GM19467 (cell line): ENCODE results near the gene AUTS2.

ENCODE experiments used
- ATAC-seq: cut with Tn5 transposase; IDR thresholded peaks from one replicate; pipeline ENCODE4 v1.9.1; 2021; ENCODE audit warnings: mild to moderate bottlenecking, moderate library complexity; ENCODE audit not compliant: unreplicated experiment

AUTS2 gene

GRCh38 chr7:69813637-69814240 is 215.5 kb downstream of the AUTS2 start:
- no peak for ATAC-seq

DNA sequence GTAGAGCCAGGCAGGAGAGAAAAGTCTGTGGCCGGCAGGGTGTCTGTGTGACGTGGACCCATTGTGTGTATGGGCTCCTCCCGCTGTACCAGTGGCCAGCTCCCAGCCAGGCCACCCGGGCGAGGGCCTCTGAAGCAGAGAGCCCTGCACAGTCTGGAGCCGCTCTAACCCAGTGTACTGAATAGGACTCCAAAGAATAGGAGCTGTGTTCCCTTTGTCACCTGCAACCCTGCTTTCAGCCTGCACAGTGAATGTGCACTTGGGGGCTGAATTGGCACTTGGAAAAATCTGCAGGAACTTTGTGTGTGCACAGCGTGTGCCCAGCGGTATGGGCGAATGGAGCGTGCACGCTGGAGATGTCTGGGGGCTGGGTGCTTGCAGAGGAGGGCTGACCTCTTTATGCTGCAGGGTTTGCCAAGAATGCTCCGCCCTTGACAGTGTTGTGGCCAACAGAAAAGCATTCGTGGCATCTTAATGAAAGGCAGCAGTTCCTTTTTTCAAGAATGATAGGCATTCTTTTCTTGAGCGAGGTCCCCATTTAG is 216.2 kb downstream of the AUTS2 start:
- no peak for ATAC-seq

GRCh38 chr7:69816501-69816900 is 218.2 kb downstream of the AUTS2 start:
- ATAC-seq: no peak

GRCh38 chr7:69817121-69817520 is 218.8 kb downstream of the AUTS2 start:
- no peak for ATAC-seq

GRCh38 chr7:69817841-69818635 is 219.8 kb downstream of the AUTS2 start:
- no peak for ATAC-seq

DNA sequence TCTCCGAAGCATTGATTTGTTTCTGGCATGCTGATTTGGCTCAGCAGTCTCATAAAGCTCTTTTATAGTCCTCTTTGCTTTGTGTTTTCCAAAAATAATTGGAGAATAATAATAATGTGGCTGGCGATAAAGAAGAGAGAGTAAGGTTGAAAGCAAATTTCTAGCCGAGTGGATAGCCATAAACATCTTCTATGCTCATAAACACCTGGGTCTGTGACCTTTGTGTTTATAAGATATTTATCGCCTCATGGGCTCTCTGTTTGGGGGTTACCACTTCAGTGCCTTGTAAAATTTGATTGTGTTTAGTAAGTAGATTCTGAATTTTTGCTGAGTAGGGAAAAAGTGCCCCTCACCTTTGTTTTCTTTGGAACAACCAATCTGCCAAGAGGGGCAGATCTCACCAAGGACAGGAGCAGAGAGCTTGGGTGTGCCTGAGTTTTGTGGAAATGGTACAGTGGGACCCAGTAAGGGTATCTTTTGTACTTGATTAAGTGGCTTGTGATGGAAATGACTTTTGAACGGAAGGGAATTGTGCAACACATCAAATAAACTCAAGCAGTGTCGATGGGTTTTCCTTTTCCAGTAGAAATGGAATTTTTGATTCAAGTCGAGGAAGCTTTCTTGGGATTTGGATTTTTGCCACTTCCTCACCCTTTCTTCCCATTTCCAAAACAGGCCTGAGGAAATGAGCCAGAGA is 220.5 kb downstream of the AUTS2 start:
- no peak for ATAC-seq

DNA sequence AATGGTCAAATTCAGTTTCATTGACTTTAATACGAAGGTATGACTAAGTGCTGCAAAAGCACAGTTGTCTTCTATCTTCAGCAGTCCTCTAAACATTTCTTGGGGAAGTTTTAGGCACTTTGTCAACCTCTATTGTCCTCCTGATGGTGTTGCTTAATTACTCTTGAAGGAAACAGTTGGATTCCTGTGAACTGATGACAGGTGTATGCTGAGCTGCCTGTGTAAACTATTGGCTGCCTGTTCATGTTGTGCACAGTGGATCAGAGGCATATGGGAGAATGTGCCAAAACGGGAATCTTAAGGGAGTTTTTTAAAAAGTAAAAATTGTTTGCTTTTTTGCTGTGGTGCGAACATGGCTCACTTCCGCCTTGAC is 221.0 kb downstream of the AUTS2 start:
- ATAC-seq: no peak

DNA sequence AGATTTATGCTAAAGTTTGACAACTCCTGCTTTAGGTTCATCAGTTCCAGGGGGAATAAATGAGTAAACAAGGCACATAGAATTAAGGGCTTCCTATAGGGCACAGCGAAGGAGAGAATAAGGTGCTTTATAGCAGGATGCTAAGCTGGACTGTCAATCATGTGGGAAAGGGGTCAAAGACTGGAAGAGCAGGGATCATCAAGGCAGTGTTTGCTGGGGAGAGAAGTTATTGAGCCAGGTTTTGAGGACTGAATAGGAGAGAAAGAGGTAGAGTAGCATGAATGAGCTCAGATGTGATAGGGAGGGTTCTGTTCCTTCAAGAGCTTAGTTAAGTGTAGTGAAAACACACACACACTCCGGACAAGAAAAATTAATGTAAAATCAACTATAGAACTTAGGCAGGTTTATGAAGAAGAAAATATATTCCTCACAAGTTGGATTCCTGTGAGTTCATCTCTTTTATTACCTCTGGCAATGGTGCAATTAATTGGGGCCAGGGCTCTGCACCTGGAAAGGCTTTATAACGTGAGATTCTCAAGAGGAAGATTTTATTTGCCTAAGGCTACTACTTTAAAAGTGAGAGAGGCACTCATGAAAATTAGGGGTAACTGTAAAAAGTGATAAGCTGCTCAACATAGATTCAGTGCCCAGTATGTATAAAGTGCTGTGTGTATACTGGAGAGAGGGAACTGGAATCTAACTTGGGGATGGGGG is 222.4 kb downstream of the AUTS2 start:
- no peak for ATAC-seq

- no peak for ATAC-seq
These were observed 224.1 kb downstream of the AUTS2 start for GRCh38 chr7:69822386-69822785.

DNA sequence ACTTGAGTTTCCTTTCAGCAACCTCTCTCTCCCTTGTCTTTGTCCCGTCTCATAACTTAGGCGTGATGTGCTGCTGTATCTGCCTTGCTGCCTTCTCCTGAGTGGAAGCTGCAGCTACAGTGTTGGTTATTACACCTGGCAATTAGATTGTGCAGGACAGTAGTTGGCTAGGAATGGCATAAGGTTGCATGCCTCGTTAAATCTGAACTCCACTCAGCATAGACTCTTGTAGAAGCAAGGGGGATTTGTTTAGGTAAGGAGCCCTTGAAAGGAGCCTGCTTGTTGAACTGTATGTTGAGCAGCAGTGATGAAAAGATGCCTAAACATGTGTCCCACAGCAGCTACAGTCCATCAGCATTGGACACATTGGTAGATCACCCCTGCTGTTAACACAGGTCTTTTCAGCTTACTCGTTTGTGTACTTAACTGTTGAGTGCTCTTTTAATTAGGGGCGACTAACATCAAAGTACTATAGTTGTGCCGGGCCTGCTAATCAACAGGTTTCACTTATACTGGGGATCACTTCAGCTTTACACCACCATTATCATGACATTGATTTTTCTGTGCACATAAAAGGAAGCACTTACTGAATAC is 225.0 kb downstream of the AUTS2 start:
- no peak for ATAC-seq

DNA sequence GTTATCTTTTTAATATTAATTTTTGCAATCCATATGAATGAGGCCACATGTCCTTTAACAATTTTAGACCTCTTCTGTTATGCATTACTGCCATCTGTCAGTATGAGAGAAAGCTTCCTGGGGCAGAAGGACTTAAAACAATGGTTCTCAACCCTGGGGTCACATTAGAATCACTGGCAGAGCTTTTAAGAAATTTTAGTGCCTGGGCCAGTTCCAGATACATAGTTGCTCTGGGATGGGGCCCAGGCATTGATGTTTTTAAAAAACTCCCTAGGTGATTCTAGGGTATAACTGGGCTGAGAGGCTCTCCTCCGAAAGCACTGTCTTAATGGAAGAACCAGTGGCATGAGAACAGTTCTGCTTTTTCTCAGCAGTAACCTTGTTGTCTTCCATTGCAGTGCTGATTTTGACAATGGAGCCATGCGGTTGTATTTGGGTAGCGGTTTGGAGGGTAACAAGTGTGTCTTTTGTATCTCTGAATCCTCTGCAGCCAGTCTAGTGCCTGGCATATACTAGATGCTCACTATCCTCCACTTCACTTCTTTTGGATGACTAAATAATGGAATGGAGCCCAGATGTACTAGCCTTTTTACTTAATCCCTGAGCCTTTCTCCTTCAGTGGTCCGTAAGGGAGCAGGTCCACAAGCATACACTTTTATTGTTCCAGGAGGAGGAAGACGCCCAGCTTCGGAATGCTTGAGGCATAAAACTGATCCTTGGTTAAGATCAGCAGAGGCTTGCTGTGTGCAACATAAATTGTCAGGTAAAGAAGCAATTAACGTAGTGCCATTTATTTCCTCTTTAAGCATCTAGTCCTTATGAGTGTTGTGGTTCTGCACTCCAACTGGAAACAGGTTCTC is 227.1 kb downstream of the AUTS2 start:
- no peak for ATAC-seq

- ATAC-seq: no peak
These were observed 228.0 kb downstream of the AUTS2 start for GRCh38 chr7:69826283-69826682.

GRCh38 chr7:69827140-69827539 is 228.9 kb downstream of the AUTS2 start:
- no peak for ATAC-seq

GRCh38 chr7:69827558-69827957 is 229.3 kb downstream of the AUTS2 start:
- ATAC-seq: no peak

GRCh38 chr7:69832356-69832755 is 234.1 kb downstream of the AUTS2 start:
- ATAC-seq: no peak

GRCh38 chr7:69833964-69834363 is 235.7 kb downstream of the AUTS2 start:
- ATAC-seq: no peak

DNA sequence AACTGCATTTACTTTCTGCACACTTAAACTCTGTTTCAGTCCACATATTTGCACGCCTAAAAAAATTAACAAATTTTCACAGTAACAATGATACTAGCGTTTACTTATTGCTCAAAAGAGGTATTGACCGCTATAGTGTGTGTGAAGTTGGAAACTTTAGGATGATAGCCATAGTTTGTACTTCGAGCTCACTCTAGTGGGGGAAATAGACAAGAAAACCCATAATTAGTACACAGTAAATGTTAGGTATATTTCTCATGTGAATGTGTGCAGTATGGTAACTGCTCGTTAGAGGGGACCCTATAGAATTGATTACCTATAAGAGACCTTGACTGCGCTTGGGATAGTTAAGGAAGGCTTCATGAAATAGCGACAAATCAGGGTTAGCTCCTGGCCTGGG is 238.4 kb downstream of the AUTS2 start:
- ATAC-seq: no peak

DNA sequence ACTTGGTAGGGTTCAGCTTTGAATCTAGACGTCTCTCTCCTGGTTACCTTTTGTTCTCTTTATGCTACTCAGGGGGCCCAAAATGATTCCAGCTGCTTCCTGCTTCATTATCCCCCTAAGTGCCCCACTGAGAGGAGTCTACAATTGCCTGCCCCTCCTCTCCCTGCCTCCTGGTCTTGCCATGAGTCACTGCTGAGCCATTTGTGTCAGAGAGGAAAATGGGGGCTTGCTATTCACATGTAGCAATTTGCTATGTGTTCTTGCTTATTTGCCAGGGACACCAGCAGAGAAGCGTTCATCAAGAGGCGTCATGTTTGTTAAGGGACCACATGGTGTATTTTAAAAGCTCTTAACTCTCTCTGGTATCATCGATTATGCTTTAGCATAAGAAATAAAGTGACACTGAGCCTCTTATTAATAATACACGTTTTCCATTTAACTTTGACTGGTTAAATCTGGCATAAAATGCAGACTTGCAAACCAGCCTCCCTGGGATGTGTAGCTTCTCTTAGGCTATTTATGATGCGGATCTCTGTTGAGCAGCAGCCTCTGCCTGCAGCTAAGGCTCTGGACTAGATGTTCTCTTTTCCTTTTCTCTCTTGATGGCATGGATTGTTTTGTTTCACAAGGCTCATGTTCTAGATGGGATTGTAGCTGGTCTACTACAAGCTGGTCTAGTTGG is 239.3 kb downstream of the AUTS2 start:
- no peak for ATAC-seq

GRCh38 chr7:69839782-69840181 is 241.5 kb downstream of the AUTS2 start:
- no peak for ATAC-seq
